ENCODE measurements around the gene BRCA1.
"Not testable (repeated sequence)": the region's sequence is repeated elsewhere in the genome, so short reads cannot be mapped to it uniquely, and the experiment has no call there.

The BRCA1 gene

DNA sequence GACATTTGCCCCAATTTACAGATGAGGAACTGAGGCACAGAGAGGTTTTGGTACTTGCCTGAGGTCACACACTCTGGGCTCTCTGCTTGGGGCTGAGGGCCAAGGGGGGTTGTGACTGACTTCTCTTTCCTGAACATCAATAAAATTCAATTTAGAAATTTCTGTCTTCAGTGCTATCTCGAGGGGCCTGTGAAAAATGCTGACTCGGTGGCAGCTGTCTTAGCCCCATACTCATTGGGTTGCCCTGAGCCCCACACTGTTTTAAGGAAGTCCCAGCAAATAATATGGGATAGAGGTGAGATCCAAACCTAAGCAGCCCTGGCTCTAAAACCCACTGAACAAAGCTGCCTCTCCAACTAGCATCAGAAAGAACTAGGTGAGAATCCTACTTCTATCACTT, 7.0 kb upstream of the BRCA1 start:
- Histone ChIP-seq H3K9me3 (ENCODE audit: severe bottlenecking) (no peaks in the 10 kb centered on the region), H3K36me3 (ENCODE audit: low read depth) (peaks cover 31% of the 10 kb centered on the region), H3K4me1 (ENCODE audit: insufficient read depth, poor library complexity, severe bottlenecking) (peaks cover 15% of the 10 kb centered on the region), H3K4me3 (ENCODE audit: severe bottlenecking) (no peak overlapping the region), H3K27me3 (ENCODE audit: insufficient read depth, poor library complexity, severe bottlenecking) (no peaks in the 10 kb centered on the region), H3K27ac (ENCODE audit: poor library complexity, severe bottlenecking) (no peak overlapping the region)
- DNase-seq (ENCODE audit: low spot score), result no peak
- TF ChIP-seq, protein P1, sequence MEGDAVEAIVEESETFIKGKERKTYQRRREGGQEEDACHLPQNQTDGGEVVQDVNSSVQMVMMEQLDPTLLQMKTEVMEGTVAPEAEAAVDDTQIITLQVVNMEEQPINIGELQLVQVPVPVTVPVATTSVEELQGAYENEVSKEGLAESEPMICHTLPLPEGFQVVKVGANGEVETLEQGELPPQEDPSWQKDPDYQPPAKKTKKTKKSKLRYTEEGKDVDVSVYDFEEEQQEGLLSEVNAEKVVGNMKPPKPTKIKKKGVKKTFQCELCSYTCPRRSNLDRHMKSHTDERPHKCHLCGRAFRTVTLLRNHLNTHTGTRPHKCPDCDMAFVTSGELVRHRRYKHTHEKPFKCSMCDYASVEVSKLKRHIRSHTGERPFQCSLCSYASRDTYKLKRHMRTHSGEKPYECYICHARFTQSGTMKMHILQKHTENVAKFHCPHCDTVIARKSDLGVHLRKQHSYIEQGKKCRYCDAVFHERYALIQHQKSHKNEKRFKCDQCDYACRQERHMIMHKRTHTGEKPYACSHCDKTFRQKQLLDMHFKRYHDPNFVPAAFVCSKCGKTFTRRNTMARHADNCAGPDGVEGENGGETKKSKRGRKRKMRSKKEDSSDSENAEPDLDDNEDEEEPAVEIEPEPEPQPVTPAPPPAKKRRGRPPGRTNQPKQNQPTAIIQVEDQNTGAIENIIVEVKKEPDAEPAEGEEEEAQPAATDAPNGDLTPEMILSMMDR (IDR thresholded peaks at IDR 0.05; ENCODE audit: poor library complexity, severe bottlenecking), result no peak
- no peak for ATAC-seq (ENCODE audit: low read depth)

DNA sequence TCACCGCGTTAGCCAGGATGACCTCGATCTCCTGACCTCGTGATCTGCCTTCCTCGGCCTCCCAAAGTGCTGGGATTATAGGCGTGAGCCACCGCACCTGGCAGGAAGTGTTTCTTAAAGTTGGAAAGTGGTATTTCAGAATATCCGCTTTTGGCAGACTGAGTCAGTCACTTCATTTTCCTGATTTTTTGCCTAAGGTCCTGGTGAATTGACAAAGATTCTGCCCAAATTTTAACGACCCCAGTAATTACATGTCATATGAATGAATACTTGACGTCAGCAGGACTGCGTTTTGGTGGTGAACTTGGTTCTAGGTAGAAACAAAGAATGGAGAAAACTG, 4.5 kb upstream of the BRCA1 start:
- ATAC-seq (ENCODE audit: low read depth), result no peak
- TF ChIP-seq, protein P1 (IDR thresholded peaks at IDR 0.05; ENCODE audit: poor library complexity, severe bottlenecking), result no peak
- H3K27me3 ChIP-seq (ENCODE audit: insufficient read depth, poor library complexity, severe bottlenecking), result no peaks in the 10 kb centered on the region
- H3K4me1 ChIP-seq (ENCODE audit: insufficient read depth, poor library complexity, severe bottlenecking), result peaks cover 15% of the 10 kb centered on the region
- H3K4me3 ChIP-seq (ENCODE audit: severe bottlenecking), result peak overlapping the region; percentile 8
- H3K9me3 ChIP-seq (ENCODE audit: severe bottlenecking), result no peaks in the 10 kb centered on the region
- peaks cover 31% of the 10 kb centered on the region for H3K36me3 ChIP-seq (ENCODE audit: low read depth)
- no peak for DNase-seq (ENCODE audit: low spot score)
- H3K27ac ChIP-seq (ENCODE audit: poor library complexity, severe bottlenecking), result peak overlapping the region; percentile 98

DNA sequence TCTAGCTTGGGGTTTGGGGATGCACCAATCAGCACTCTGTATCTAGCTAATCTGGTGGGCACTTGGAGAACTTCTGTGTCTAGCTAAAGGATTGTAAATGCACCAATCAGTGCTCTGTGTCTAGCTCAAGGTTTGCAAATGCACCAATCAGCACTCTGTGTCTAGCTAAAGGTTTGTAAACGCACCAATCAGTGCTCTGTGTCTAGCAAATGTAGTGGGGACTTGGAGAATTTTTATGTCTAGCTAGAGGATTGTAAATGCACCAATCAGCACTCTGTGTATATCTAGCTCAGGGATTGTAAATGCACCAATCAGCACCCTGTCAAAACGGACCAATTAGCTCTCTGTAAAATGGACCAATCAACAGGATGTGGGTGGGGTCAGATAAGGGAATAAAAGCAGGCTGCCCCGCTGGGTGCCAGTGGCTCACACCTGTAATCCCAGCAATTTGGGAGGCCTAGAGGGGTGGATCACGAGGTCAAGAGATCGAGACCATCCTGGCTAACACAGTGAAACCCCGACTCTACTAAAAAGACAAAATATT, 2.2 kb upstream of the BRCA1 start:
- H3K27me3 ChIP-seq (ENCODE audit: insufficient read depth, poor library complexity, severe bottlenecking); H3K4me3 ChIP-seq (ENCODE audit: severe bottlenecking); H3K9me3 ChIP-seq (ENCODE audit: severe bottlenecking); ATAC-seq (ENCODE audit: low read depth); DNase-seq (ENCODE audit: low spot score): not testable (repeated sequence)
- Histone ChIP-seq H3K27ac (ENCODE audit: poor library complexity, severe bottlenecking) (peak overlapping the region; percentile 98), H3K36me3 (ENCODE audit: low read depth) (peaks cover 34% of the 10 kb centered on the region), H3K4me1 (ENCODE audit: insufficient read depth, poor library complexity, severe bottlenecking) (peaks cover 20% of the 10 kb centered on the region)

DNA sequence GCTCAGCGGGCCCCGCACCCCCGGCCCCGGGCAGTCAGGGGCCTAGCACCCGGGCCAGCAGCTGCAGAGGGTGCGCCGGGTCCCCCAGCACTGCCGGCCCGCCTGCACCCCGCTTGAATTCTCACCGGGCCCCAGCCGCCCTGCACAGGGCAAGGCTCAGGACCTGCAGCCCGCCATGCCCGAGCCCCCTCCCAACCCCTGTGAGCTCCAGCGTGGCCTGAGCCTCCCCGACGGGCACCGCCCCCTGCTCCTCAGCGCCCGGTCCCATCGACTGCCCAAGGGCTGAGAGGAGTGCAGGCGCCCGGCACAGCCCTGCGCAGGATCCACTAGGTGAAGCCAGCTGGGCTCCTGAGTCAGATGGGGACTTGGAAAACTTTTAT, 1.7 kb upstream of the BRCA1 start:
- H3K4me3 ChIP-seq (ENCODE audit: severe bottlenecking), result no peak overlapping the region
- peaks cover 39% of the 10 kb centered on the region for H3K36me3 ChIP-seq (ENCODE audit: low read depth)
- DNase-seq (ENCODE audit: low spot score) (no peak), ATAC-seq (ENCODE audit: low read depth) (no peak)
- peak overlapping the region; percentile 98 for H3K27ac ChIP-seq (ENCODE audit: poor library complexity, severe bottlenecking)
- no peaks in the 10 kb centered on the region for H3K9me3 ChIP-seq (ENCODE audit: severe bottlenecking)
- peaks cover 20% of the 10 kb centered on the region for H3K4me1 ChIP-seq (ENCODE audit: insufficient read depth, poor library complexity, severe bottlenecking)
- TF ChIP-seq, protein P1 (IDR thresholded peaks at IDR 0.05; ENCODE audit: poor library complexity, severe bottlenecking), result no peak
- no peaks in the 10 kb centered on the region for H3K27me3 ChIP-seq (ENCODE audit: insufficient read depth, poor library complexity, severe bottlenecking)

DNA sequence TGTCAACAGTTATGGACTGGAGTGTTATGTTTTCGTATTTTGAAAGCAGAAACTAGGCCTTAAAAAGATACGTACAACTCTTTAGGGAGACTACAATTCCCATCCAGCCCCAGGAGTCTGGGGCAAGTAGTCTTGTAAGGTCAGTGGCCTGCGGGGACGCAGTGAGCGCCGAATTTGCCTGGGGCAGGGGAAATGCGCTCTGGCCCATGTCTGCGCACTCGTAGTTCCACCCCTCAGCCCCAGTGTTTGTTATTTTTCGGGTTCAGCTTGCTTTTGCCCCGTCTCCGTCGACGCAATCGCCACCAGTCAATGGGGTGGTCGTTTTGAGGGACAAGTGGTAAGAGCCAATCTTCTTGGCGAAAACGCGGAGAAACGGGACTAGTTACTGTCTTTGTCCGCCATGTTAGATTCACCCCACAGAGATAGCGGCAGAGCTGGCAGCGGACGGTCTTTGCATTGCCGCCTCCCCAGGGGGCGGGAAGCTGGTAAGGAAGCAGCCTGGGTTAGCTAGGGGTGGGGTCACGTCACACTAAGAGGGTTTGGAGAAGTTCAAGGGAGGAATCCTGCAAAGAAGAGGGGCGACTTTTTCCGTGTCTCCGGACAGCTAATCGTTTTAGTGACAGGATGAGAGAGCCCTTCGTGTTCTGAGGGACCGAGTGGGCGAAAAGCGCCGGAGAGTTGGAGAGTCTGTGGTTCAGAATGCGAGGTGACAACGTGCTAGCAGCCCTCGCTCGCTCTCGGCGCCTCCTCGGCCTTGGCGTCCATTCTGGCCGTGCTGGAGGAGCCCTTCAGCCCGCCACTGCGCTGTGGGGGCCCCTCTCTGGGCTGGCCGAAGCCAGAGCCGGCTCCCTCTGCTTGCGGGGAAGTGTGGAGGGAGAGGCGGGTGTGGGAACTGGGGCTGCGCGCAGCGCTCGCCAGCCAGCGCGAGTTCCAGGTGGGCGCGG, 1.1 kb upstream of the BRCA1 start:
- H3K4me1 ChIP-seq (ENCODE audit: insufficient read depth, poor library complexity, severe bottlenecking), result peaks cover 20% of the 10 kb centered on the region

More for the DNA sequence above, 1.1 kb upstream of the BRCA1 start:
- no peak for DNase-seq (ENCODE audit: low spot score)
- TF ChIP-seq, protein P1 (IDR thresholded peaks at IDR 0.05; ENCODE audit: poor library complexity, severe bottlenecking), result no peak
- Histone ChIP-seq H3K27ac (ENCODE audit: poor library complexity, severe bottlenecking) (peak overlapping the region; percentile 98), H3K4me3 (ENCODE audit: severe bottlenecking) (peak overlapping the region; percentile 52), H3K27me3 (ENCODE audit: insufficient read depth, poor library complexity, severe bottlenecking) (no peaks in the 10 kb centered on the region), H3K36me3 (ENCODE audit: low read depth) (peaks cover 39% of the 10 kb centered on the region), H3K9me3 (ENCODE audit: severe bottlenecking) (no peaks in the 10 kb centered on the region)
- no peak for ATAC-seq (ENCODE audit: low read depth)
